Measurements from ENCODE around the gene USP38.

DNA sequence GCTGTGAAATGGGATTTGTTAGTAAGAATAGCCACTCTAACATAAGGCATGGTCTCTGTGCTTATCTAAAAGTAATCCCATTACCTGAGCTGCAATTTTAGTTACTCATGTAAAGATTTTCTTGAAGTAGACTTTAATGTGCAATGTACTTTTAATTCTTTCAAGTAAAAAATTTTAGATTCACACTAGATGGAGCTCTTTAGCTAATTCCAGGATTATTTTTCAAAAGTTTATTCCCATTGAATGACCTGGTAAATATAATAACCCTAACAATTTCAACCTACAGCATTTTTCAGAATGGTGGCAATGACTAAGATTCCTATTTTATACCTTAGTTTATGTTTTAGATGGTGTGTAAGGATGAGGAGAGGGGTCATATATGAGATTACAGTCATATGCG, 18.1 kb downstream of the USP38 start:
- TF ChIP-seq, protein P1, sequence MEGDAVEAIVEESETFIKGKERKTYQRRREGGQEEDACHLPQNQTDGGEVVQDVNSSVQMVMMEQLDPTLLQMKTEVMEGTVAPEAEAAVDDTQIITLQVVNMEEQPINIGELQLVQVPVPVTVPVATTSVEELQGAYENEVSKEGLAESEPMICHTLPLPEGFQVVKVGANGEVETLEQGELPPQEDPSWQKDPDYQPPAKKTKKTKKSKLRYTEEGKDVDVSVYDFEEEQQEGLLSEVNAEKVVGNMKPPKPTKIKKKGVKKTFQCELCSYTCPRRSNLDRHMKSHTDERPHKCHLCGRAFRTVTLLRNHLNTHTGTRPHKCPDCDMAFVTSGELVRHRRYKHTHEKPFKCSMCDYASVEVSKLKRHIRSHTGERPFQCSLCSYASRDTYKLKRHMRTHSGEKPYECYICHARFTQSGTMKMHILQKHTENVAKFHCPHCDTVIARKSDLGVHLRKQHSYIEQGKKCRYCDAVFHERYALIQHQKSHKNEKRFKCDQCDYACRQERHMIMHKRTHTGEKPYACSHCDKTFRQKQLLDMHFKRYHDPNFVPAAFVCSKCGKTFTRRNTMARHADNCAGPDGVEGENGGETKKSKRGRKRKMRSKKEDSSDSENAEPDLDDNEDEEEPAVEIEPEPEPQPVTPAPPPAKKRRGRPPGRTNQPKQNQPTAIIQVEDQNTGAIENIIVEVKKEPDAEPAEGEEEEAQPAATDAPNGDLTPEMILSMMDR (IDR thresholded peaks at IDR 0.05): peak in 1 of 3 experiments; percentile 19
- no peak for TF ChIP-seq POLR2A (IDR thresholded peaks at IDR 0.05)
